Body of pancreas (tissue), 4 donors: ENCODE results near the gene COLEC11. TPM values are rescaled to one million over a fixed set of nuclear protein-coding genes. Genes with fewer than 3 reads are reported as not detected.
A peak's percentile ranks its signal among the peaks of the same experiment; 100 is the strongest.

Source experiments
- ATAC-seq: fragments of 150-250 bp; one replicate; pipeline ENCODE4 v1.9.1; 2016
- DNase-seq, 4 donors: peaks; one replicate each; pipeline ENCODE4 v3.0.0-alpha.2; 2019
- H3K27ac ChIP-seq, 4 donors: fragments of 200-600 bp; sonication (generic); 1 replicate in 3 of 4; 2 replicates in 1 of 4; pipeline versions ENCODE4 v1.5.1 to v1.6.1; 2016 to 2019; ENCODE audit warnings: mild to moderate bottlenecking in 1 of 4, mixed read lengths in 1 of 4, moderate library complexity in 1 of 4
- H3K27me3 ChIP-seq, 2 donors: fragments of 200-600 bp; sonication (generic); one replicate each; pipeline ENCODE4 v1.6.0; 2016; ENCODE audit warnings: mild to moderate bottlenecking in 1 of 2
- H3K36me3 ChIP-seq, 2 donors: fragments of 200-600 bp; sonication (generic); replicated peaks in 1 of 2; 2 replicates each; pipeline ENCODE4 v1.5.1; 2016; ENCODE audit warnings: low read depth in 2 of 2; ENCODE audit not compliant: insufficient read depth in 1 of 2
- H3K4me1 ChIP-seq: fragments of 200-600 bp; sonication (generic); one replicate; pipeline ENCODE4 v1.6.0; 2016
- H3K4me3 ChIP-seq, 2 donors: fragments of 200-600 bp; sonication (generic); 1 replicate in 1 of 2; 2 replicates in 1 of 2; pipeline ENCODE4 v1.5.1; 2016 to 2019
- H3K9me3 ChIP-seq, 3 donors: fragments of 200-600 bp; sonication (generic); 1 replicate in 2 of 3; 2 replicates in 1 of 3; pipeline ENCODE4 v1.5.1; 2016
- POLR2A ChIP-seq, 3 donors: fragments of 450-650 bp; IDR thresholded peaks; one replicate each; pipeline ENCODE4 v1.6.1; 2016; ENCODE audit warnings: antibody characterized with exemption in 3 of 3, mild to moderate bottlenecking in 2 of 3
- WGBS, 2 donors: methylation state at CpG; one replicate each; pipeline ENCODE4 v1.1.5; 2017; 5-methylcytosine and 5-hydroxymethylcytosine counted together
- intact Hi-C: fragments of 100-400 bp; cut with DNase I; formaldehyde crosslinking; loops from one replicate; pipeline ENCODE4 v1.15.1; 2023
- total RNA-seq, 2 donors: library from RNA; depleted of rRNA; stranded (reverse); fragments of >200 nt; gene quantifications; one replicate each; pipeline ENCODE4 v1.1.0, GENCODE V29; 2016
- TF ChIP-seq, protein P1 (sequence below), 7 experiments: fragments of 450-650 bp in 4 of 7; fragments of 200-600 bp in 3 of 7; sonication (generic) in 3 of 7; IDR thresholded peaks; one replicate each; pipeline ENCODE4 v1.5.1; 2016 to 2019; ENCODE audit warnings: antibody characterized with exemption in 7 of 7

Gene COLEC11
- total RNA-seq, 2 donors from 2014 or later: 11.5 to 15.3 TPM

DNA sequence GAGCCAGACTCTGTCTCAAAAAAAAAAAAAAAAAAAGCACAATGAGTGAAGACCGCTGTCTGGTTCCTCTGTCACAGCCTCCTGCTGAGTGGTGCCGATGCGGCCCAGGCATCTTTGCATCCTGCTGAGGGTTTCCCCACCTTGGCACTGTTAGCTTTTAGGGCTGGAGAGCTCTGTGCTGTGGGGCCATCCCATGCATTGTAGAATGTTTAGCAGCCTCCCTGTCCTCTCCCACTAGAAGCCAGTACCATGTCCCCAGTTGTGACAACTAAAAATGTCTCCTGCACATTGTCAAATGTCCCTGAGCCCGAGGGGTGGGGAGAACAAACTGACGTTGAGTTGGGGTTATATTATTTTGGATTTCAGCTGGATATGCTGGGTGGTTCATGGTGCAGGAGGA, 7.9 kb upstream of the COLEC11 start:
- peaks cover 17% of the 10 kb centered on the region for H3K4me1 ChIP-seq
- H3K27me3 ChIP-seq: no peaks in the 10 kb centered on the region
- 82 to 87% methylated on average over 4 to 5 of the region's 5 CpGs for WGBS, 2 donors
- no peak overlapping the region for H3K27ac ChIP-seq
- no peaks in the 10 kb centered on the region for H3K9me3 ChIP-seq
- no peak overlapping the region for H3K4me3 ChIP-seq
- DNase-seq (no peak), ATAC-seq (no peak)
- intact Hi-C loops: no loop called here
- TF ChIP-seq, protein P1, sequence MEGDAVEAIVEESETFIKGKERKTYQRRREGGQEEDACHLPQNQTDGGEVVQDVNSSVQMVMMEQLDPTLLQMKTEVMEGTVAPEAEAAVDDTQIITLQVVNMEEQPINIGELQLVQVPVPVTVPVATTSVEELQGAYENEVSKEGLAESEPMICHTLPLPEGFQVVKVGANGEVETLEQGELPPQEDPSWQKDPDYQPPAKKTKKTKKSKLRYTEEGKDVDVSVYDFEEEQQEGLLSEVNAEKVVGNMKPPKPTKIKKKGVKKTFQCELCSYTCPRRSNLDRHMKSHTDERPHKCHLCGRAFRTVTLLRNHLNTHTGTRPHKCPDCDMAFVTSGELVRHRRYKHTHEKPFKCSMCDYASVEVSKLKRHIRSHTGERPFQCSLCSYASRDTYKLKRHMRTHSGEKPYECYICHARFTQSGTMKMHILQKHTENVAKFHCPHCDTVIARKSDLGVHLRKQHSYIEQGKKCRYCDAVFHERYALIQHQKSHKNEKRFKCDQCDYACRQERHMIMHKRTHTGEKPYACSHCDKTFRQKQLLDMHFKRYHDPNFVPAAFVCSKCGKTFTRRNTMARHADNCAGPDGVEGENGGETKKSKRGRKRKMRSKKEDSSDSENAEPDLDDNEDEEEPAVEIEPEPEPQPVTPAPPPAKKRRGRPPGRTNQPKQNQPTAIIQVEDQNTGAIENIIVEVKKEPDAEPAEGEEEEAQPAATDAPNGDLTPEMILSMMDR (IDR thresholded peaks at IDR 0.05): no peak
- TF ChIP-seq POLR2A (IDR thresholded peaks at IDR 0.05): no peak
- H3K36me3 ChIP-seq: no peaks in the 10 kb centered on the region

DNA sequence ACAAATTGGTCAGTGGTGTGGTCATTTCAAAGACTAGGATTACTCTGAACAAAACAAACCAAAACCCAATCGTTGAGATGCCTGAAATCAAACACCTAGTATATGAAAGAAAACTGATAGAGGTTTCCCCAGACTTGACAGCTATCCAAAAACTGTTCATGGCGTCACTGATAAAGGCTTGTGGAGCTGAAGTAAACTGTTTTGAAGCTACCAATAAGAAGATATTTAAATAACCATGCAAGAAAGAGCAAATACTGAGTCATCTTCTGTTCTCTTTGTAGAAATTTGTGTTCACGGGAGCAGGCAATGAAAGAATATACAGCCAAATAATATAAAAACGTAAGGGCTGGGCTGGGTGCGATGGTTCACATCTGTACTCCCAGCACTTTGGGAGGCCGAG, 7.5 kb upstream of the COLEC11 start:
- Histone ChIP-seq H3K4me1 (peaks cover 17% of the 10 kb centered on the region), H3K36me3 (no peaks in the 10 kb centered on the region), H3K4me3 (no peak overlapping the region), H3K9me3 (no peaks in the 10 kb centered on the region), H3K27me3 (no peaks in the 10 kb centered on the region), H3K27ac (no peak overlapping the region)
- WGBS, 2 donors: 67 to 68% methylated on average over 6 of the region's 6 CpGs
- DNase-seq (no peak), ATAC-seq (no peak)
- intact Hi-C loops: no loop called here
- TF ChIP-seq, protein P1 (IDR thresholded peaks at IDR 0.05): no peak
- TF ChIP-seq POLR2A (IDR thresholded peaks at IDR 0.05): no peak

DNA sequence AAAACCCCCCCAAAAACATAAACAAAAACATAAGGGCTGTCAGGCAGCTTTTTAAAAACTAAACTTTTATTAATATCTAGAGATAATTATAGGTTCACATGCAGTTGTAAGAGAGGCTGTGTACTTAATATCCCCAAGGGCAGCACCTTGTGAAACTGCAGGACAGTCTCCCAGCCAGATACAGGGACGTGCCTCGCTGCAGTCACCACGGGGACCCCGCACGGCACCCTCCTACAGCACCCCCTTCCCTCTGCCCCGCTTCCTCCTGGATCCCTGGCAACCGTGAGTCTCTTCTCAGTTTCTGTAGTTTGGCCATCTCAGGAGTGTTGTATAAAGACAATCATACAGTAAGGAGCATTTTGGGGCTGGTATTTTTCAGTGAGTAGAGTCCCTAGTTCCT, 6.8 kb upstream of the COLEC11 start:
- Histone ChIP-seq H3K9me3 (no peaks in the 10 kb centered on the region), H3K27me3 (no peaks in the 10 kb centered on the region), H3K4me3 (no peak overlapping the region), H3K27ac (no peak overlapping the region), H3K36me3 (no peaks in the 10 kb centered on the region), H3K4me1 (peaks cover 17% of the 10 kb centered on the region)
- WGBS, 2 donors: 89 to 92% methylated on average over 7 of the region's 7 CpGs
- ATAC-seq (no peak), DNase-seq (no peak)
- TF ChIP-seq, protein P1 (IDR thresholded peaks at IDR 0.05): no peak
- no peak for TF ChIP-seq POLR2A (IDR thresholded peaks at IDR 0.05)
- intact Hi-C loops: no loop called here

DNA sequence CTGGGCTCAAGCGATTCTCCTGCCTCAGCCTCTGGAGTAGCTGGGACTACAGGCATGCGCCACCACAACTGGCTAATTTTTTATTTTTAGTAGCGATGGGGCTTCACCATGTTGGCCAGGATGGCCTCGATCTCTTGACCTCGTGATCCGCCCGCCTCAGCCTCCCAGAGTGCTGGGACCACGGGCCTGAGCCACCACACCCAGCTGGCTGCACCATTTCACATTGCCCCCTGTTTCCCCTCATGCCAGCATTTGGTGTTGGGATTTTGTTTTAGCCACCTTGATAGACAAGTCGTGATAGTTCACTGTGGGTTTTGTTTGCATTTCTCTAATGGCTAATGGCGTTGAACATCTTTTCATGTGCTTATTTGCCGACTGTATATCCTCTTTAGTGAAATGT, 5.8 kb upstream of the COLEC11 start:
- TF ChIP-seq, protein P1 (IDR thresholded peaks at IDR 0.05): no peak
- no peak for TF ChIP-seq POLR2A (IDR thresholded peaks at IDR 0.05)
- ATAC-seq (no peak), DNase-seq (no peak)
- intact Hi-C loops: no loop called here
- Histone ChIP-seq H3K9me3 (no peaks in the 10 kb centered on the region), H3K4me1 (peaks cover 17% of the 10 kb centered on the region), H3K4me3 (no peak overlapping the region), H3K27me3 (no peaks in the 10 kb centered on the region), H3K36me3 (no peaks in the 10 kb centered on the region), H3K27ac (no peak overlapping the region)
- 88 to 92% methylated on average over 11 of the region's 11 CpGs for WGBS, 2 donors

DNA sequence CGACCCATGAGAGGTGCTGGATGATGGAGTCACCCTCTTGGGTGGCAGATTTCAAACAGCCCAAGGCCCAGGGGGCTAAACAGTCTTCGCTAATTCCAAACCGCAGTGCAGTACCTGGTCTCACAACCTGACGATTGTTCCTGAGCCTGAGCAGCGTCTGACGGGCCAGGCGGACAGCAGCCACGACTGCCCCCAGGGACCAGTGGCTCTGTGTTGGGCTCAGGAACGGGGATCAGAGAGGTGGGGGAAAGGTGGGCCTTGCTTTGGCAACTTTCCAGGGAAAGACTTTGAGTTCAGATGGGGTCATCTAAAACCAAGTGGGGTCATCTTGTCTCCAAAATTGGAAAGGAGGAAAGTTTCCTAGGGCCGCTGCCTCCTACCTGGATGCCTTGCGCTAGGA, 492 bp downstream of the COLEC11 start:
- ATAC-seq: no peak
- Histone ChIP-seq H3K27ac (peak overlapping the region in 1 of 4 donors; percentile 28), H3K9me3 (no peaks in the 10 kb centered on the region), H3K36me3 (no peaks in the 10 kb centered on the region), H3K27me3 (no peaks in the 10 kb centered on the region), H3K4me3 (no peak overlapping the region), H3K4me1 (no peaks in the 10 kb centered on the region)
- DNase-seq: no peak
- intact Hi-C loops: no loop called here
- TF ChIP-seq POLR2A (IDR thresholded peaks at IDR 0.05): no peak
- TF ChIP-seq, protein P1 (IDR thresholded peaks at IDR 0.05): no peak
- WGBS, 2 donors: 79 to 92% methylated on average over 11 of the region's 11 CpGs
